B cell (primary cell): ENCODE data around the gene ATAD3C.

Experiments used
- EZH2 ChIP-seq: IDR thresholded peaks from 2 replicates; pipeline ENCODE4 v1.6.1; 2012; ENCODE audit warnings: borderline replicate concordance, low read depth, mild to moderate bottlenecking, moderate library complexity, low read length; ENCODE audit not compliant: insufficient read depth, poor library complexity, severe bottlenecking
- TF ChIP-seq, protein P1 (sequence below): fragments of 200-600 bp; IDR thresholded peaks from one replicate; pipeline ENCODE4 v1.8.0; 2022; ENCODE audit warnings: antibody characterized with exemption, mild to moderate bottlenecking

DNA sequence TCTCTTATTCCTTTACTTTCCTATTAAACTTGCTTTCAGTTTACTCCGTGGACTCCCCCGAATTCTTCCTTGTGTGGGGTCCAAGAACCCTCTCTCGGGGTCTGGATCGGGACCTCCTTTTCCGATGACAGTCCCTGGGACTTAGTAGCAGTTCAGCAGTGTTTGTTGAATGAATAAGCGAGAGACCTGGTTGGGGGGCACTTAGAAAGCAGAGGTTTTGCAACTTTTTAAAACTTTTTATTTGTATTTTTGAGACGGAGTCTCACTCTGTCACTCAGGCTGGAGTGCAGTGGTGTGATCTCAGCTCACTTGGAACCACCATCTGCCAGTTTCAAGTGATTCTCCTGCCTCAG lies 26.3 kb upstream of the ATAD3C start:
- no peak for TF ChIP-seq EZH2
- TF ChIP-seq, protein P1, sequence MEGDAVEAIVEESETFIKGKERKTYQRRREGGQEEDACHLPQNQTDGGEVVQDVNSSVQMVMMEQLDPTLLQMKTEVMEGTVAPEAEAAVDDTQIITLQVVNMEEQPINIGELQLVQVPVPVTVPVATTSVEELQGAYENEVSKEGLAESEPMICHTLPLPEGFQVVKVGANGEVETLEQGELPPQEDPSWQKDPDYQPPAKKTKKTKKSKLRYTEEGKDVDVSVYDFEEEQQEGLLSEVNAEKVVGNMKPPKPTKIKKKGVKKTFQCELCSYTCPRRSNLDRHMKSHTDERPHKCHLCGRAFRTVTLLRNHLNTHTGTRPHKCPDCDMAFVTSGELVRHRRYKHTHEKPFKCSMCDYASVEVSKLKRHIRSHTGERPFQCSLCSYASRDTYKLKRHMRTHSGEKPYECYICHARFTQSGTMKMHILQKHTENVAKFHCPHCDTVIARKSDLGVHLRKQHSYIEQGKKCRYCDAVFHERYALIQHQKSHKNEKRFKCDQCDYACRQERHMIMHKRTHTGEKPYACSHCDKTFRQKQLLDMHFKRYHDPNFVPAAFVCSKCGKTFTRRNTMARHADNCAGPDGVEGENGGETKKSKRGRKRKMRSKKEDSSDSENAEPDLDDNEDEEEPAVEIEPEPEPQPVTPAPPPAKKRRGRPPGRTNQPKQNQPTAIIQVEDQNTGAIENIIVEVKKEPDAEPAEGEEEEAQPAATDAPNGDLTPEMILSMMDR, result no peak
